Hepatocyte (in vitro differentiated cells): ENCODE measurements around the gene ACE.

Experiments used
- CTCF ChIP-seq: fragments of 200-600 bp; sonication (generic); IDR thresholded peaks from 2 replicates; pipeline ENCODE4 v1.5.1; 2016; ENCODE audit warnings: antibody characterized with exemption, mild to moderate bottlenecking; ENCODE audit not compliant: poor library complexity
- EZH2phosphoT487 ChIP-seq: fragments of 200-600 bp; sonication (generic); IDR thresholded peaks from one replicate; pipeline ENCODE4 v1.6.1; 2018; ENCODE audit warnings: antibody characterized with exemption, mild to moderate bottlenecking, low read depth, moderate library complexity; ENCODE audit not compliant: unreplicated experiment, severe bottlenecking

GRCh38 chr17:63537991-63538692 is 61.3 kb downstream of the ACE start:
- TF ChIP-seq CTCF: no peak
- no peak for TF ChIP-seq EZH2phosphoT487
